DLD1 (cell line): ENCODE data around the gene SNTG2.
"Not testable (repeated sequence)": the region's sequence is repeated elsewhere in the genome, so short reads cannot be mapped to it uniquely, and the experiment has no call there.

Source experiments
- in situ Hi-C: cut with HindIII; loops from 2 replicates; pipeline ENCODE4 v1.10.0; 2017; ENCODE audit warnings: low sequenced_read_pairs

Gene SNTG2

DNA sequence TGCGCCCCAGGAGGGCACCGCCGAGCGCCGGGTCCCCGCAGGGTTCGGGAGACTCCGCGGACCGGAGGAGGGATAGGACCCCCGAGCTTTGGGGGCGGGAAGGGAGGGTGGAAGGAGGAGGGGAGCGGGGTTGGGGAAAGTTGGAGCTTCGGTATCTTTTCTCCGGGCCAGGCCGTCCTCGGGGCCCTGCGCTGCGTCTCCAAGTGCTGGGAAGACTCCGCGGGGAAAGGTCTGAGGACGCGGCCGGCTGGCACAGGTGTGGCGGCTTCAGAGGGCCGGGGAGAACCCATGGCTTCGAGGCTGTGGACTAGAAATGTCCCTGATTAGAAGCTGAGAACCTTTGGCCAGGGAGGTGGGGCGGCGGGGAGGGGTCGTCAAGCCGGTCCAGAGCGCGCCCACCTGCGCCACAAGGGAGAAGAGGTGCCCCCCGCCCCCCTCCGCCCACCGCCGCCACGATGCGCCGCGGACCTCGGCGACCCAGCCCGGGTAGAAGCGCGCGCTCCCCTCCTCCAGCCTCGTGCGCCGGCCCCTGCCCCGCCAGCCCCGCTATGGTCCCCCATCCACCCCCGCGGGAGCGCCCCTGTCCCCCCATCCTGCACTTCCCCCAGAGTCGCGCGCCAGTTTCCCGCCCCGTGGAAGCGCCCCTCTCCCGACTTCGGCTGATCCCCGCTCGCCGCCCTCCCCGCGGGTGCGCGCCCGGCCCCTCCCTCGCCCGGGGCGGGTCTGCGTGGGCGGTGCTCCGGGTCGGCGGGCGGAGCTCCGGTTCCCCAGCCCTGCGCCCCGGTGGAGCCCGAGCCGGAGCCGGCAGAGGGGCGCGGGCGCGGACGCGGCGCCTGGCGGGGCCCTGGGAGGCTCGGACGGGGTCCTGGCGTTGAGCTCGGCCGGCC, at the start of gene SNTG2:
SNTG2 (plus strand) TSS at position 770 of the 887 bp plus-strand sequence. CDS start 148 bp downstream, outside the sequence.
- in situ Hi-C loops: no loop called here

GRCh38 chr2:902584-902983, 48.1 kb upstream of the SNTG2 start:
- in situ Hi-C loops: no loop called here

GRCh38 chr2:903223-903900, 47.3 kb upstream of the SNTG2 start:
- in situ Hi-C loops: no loop called here

DNA sequence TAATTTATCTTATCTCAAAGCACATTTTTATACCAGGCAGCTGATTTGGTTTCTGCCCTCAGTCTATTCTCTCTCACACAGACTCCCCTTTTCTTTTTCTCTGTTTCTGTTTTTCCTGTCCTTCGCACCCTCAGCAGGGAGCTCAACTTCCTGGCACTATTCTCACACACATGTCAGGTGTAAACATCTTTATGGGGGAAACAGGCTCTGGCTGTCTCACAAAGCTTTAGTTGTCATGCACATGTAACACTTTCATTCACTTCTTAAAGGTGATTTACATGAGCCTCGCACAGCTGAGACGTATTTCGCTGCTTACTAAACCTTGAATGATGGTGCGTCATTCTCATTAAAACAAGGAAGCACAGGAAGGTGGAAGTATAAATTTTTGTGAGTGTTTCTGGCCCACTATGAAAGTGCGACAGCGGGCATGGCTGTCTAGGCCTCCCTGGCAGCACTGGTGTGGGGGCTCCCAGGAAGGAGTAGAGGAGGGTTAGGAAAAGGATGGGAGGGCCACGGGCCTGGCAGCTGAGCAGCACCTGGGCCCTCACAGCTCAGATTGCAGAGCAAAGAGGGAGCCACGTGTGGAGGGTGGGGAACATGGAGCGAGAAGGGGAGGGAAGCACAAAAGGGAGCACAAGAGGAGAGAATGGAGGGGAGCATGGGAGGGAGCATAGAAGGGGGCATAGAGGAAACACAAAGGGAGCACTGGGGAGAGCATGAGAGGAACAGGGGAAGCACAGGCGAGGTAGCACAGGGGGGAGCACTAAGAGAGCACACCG, 46.2 kb upstream of the SNTG2 start:
- in situ Hi-C loops: no loop called here

GRCh38 chr2:905091-905832, 45.4 kb upstream of the SNTG2 start:
- in situ Hi-C loops: no loop called here

GRCh38 chr2:905833-906140, 44.9 kb upstream of the SNTG2 start:
- in situ Hi-C loops: no loop called here

DNA sequence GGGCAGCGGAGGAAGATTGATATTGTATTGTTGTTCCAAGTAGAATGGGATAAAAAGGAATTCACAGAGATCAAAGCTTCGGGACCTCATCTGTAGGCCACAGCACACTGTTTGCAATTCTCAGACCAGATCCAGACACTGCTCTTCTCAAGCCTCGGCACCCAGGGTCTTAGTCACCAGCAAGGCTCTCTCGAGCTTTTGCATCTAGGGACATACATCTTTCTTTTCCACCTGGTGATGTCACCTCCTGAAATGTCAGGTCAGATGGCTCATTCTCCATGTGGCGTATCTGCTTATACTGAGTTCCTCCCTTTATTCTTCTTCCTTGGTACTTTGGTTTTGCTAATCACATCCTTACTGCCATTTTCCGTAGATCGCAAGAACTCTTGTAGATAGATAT, 42.9 kb upstream of the SNTG2 start:
- in situ Hi-C loops: no loop called here

DNA sequence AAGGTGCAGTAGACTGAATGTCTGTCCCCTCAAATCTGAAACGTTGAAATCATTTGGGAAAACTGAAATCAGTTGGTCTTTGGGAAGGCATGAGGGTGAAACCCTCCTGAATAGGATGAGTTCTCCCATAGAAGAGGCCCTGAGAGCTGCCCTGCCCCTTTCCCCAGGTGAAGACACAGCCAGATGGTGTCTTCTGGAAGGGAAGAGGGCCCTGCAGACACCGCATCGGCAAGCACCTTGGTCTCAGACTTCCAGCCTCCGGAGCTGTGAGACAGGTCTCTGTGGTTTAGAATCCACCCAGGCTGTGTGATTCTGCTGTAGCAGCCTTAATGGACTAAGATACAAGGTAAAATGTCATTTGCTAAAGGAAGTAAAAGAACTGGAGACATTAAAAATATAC, 42.1 kb upstream of the SNTG2 start:
- in situ Hi-C loops: no loop called here

DNA sequence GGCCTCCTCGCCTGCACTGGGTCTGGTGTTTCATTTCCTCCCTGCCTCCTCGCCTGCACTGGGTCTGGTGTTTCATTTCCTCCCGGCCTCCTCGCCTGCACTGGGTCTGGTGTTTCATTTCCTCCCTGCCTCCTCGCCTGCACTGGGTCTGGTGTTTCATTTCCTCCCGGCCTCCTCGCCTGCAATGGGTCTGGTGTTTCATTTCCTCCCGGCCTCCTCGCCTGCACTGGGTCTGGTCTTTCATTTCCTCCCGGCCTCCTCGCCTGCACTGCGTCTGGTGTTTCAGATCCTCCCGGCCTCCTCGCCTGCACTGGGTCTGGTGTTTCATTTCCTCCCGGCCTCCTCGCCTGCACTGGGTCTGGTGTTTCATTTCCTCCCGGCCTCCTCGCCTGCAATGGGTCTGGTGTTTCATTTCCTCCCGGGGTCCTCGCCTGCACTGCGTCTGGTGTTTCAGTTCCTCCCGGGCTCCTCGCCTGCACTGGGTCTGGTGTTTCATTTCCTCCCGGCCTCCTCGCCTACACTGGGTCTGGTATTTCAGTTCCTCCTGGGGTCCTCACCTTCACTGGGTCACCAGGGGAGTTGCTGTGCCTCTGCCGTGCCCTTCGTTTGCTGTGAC, 40.8 kb upstream of the SNTG2 start:
- in situ Hi-C loops: not testable (repeated sequence)

- in situ Hi-C loops: no loop called here
These were observed 40.0 kb upstream of the SNTG2 start for GRCh38 chr2:910698-911097.

DNA sequence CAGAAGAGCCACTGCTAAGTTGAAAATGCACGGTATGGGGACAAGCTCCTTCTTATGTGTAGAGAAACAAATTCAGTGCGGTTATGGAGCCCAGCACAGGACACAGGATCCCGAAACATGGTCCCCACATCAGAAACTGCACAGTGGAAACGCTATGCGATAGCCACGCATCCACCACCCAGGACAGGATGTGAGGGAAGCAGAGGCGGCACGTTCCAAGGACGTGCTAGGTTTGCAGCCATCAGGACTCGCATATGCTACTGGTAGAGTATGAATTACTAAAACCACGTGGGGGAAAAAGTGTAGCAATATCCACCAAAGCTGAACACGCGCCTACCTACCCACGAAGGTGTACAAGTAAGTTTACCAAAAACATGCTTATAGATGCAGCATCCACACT, 34.7 kb upstream of the SNTG2 start:
- in situ Hi-C loops: no loop called here

- in situ Hi-C loops: no loop called here
These were observed 33.7 kb upstream of the SNTG2 start for GRCh38 chr2:916935-917334.

DNA sequence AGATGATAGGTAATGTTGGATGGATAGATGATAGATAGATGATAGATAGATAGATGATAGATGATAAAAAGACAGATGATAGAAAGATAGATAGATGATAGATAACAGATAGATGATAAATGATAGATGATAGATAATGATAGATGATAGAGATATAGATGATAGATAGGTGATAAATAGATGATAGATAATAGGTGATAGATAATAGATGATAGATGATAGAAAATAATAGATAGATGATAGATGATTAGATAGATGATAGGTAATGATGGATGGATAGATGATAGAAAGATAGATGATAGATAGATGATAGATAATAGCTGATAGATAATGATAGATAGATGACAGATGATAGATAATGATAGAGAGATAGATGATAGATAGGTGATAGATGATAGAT, 31.0 kb upstream of the SNTG2 start:
- in situ Hi-C loops: no loop called here

DNA sequence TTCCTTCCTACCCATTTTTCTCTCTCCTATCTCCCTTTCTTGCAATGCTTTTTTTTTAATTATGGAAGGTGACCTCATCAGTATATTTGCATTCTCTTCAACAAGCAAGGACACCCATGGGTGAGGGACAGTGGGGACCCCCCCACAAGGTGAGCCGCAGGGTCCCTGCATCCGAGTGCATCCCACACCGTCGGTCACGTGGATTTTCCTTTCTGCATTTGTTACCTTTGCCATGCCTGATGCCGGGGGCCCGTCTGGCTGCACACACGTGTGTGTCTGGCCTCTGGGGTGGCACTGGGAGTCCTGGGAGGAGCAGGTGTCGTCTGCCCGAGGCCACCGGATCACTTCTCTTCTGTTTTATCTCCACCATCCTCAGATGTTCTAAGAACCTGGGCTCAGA, 30.1 kb upstream of the SNTG2 start:
- in situ Hi-C loops: no loop called here

GRCh38 chr2:920999-921398, 29.6 kb upstream of the SNTG2 start:
- in situ Hi-C loops: no loop called here

DNA sequence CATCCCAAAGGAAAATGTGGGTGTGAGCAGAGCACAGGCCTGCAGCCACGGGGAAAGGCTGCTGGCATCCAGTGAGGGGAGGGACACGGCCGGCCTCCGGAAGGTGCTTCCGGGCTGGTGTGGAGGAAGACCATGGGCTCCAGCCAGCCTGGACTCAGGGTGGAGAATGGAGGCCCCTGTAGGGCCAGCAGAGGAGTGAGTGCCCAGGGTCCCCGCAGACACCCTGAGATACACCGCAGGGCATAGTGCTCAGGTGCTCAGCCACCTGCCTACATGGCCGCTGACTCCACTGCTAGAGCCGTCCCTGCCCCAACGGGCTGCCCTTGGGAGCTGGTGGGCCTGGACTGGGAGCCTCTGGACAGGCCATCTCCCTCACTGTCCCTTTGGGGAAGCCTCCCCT, 28.5 kb upstream of the SNTG2 start:
- in situ Hi-C loops: no loop called here

DNA sequence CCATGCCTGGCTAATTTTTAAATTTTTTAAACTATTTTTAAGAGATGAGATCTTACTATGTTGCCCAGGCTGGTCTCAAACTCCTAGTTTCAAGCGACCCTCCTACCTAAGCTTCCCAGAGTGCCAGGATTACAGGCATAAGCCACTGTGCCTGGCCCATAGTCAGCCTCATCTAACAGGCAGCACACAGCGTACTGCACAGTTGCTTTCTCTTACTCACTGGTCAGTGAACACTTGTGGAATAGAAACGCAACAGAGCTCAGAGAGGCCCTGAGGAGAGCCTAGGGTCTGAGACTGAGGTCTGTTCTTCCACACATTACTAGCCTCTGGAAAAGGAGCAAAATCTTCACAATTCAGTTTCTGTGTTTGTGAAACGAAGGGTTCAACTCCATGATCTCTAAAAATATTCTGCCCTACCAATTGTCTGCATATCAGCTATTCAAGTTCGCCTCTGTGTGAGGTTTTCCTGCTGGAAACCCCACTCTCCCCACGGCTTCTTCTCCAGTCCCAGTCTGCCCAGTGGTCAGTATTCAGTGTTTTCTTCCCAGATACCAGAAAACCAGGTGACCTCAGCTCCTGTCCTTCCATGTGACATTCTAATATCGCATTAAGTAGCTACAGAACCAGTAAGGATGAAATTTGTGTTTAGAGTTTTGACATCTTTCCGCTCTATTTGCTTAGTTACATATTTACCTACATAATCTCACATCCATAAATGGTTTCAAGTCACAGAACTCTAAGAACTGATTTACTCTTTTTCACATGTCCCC, 26.6 kb upstream of the SNTG2 start:
- in situ Hi-C loops: no loop called here

GRCh38 chr2:924701-925100, 25.9 kb upstream of the SNTG2 start:
- in situ Hi-C loops: no loop called here

- in situ Hi-C loops: no loop called here
These were observed 25.3 kb upstream of the SNTG2 start for GRCh38 chr2:925309-925708.

DNA sequence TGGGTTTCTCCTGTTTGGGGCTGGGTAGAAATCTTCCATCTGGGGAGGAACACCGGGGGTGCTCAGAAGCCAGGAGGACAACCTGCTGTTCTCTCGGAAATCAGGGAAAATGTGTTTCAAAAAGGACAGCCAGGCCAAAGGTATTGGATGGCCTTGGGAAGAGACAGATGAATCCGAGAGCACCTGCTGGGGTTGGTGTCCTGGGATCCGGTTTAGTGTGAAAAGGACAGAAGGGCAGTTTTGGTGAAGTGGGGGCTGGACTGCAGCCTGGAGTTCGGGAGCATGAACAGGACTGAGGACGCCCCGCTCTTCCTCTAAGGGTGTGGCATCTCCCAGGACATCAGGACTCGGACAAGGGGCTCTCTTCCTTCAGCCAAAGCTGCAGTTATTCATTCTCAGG, 24.9 kb upstream of the SNTG2 start:
- in situ Hi-C loops: no loop called here
